Epithelial cell of esophagus (primary cell): ENCODE results near the gene PIK3R1.
A peak's percentile ranks its signal among the peaks of the same experiment; 100 is the strongest.

Experiments used
- DNase-seq: peaks from one replicate; pipeline ENCODE4 v3.0.0; 2010; ENCODE audit warnings: low read depth
- H3K4me3 ChIP-seq: 2 replicates; pipeline ENCODE4 v1.5.1; 2011; ENCODE audit warnings: mild to moderate bottlenecking, low read length, control low read depth
- TF ChIP-seq, protein P1 (sequence below): IDR thresholded peaks from 2 replicates; pipeline ENCODE4 v1.5.1; 2011; ENCODE audit warnings: low read depth, mild to moderate bottlenecking, low read length, control low read depth, inconsistent platforms; ENCODE audit not compliant: insufficient read depth; ENCODE audit errors: missing control alignments

Gene PIK3R1

DNA sequence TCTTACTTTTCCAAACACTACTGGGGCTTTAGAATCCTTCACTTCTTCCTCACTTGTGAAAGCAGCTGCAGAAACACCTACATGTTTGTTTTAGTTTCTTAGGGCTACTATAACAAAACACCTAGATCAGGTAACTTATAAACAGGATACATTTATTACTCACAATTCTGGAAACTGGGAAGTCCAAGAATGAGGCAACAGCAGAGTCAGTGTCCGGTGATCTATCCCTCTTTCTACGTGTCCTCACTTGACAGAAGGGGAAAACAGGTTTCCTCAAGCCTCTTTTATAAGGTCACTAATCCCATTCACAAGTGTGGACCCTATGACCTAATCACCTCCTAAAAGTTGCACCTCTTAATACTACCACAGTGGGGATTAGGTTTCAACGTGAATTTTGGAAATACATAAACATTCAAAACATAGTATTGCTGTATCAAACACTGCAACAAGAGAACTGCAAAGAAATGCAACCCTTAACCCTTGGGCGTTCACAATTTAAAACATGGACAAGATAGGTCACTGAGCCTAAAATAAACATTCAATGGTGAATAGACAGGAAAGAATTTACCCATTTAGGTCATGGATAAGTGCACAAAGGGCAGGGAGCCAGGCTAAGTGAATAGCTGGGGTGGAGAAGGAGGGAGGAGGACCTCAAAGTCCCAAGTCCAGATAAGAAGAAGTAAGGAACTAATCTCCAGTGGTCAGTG is 104.3 kb downstream of the PIK3R1 start:
- TF ChIP-seq, protein P1, sequence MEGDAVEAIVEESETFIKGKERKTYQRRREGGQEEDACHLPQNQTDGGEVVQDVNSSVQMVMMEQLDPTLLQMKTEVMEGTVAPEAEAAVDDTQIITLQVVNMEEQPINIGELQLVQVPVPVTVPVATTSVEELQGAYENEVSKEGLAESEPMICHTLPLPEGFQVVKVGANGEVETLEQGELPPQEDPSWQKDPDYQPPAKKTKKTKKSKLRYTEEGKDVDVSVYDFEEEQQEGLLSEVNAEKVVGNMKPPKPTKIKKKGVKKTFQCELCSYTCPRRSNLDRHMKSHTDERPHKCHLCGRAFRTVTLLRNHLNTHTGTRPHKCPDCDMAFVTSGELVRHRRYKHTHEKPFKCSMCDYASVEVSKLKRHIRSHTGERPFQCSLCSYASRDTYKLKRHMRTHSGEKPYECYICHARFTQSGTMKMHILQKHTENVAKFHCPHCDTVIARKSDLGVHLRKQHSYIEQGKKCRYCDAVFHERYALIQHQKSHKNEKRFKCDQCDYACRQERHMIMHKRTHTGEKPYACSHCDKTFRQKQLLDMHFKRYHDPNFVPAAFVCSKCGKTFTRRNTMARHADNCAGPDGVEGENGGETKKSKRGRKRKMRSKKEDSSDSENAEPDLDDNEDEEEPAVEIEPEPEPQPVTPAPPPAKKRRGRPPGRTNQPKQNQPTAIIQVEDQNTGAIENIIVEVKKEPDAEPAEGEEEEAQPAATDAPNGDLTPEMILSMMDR: no peak
- DNase-seq: peak; percentile 87
- no peak overlapping the region for H3K4me3 ChIP-seq

DNA sequence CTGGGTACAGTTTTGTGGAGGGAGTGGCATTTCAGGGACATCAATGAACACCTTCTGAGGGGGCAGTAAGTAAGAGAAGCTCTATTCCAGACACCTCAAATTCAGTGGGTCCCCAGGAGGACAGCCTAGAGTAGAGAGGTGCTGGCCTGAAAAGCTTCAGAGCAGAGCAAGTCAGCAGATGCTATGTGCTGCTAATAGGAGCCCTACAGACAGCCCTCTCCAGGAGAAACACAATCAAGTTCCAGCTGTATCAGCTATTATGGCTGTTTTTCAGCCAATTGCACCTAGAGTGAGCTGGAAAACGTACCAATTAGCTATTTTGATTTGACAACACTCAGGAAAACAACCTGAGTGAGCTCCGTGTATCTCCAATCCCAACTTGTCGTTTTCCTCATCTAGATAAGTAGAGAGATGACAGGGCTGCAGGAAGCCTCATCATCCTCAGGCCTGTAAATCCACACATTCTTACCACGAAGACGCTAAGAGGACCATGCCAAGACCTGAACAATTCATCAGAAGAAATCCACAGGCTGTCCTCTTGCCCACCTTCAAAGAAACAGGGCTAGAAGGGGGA is 104.9 kb downstream of the PIK3R1 start:
- H3K4me3 ChIP-seq: no peak overlapping the region
- TF ChIP-seq, protein P1: no peak
- DNase-seq: no peak

DNA sequence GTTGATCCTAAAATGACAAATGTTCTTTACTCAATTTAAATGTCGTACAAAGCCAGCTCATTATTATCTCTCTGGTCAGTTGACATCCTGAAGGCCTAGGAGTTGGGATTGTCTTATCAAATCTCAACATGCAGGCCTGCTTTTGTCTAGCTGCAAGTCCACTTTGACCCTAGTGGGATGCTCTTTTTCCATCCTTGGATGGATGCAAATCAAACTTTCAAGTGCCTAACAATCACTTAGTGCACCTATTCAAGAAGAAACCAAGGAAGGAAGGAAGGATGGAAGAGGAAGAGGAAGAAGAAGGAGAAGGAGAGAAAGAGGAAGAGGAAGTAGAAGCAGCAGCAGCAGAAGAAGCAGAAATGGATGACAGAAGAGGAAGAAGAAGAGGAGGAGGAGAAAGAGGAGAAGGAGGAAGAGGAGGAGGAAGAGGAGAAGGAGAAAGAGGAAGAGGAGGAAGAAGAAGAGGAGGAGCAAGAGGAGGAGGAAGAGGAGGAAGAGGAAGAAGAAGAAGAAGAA is 109.6 kb downstream of the PIK3R1 start:
- TF ChIP-seq, protein P1: no peak
- DNase-seq: no peak
- H3K4me3 ChIP-seq: no peak overlapping the region

DNA sequence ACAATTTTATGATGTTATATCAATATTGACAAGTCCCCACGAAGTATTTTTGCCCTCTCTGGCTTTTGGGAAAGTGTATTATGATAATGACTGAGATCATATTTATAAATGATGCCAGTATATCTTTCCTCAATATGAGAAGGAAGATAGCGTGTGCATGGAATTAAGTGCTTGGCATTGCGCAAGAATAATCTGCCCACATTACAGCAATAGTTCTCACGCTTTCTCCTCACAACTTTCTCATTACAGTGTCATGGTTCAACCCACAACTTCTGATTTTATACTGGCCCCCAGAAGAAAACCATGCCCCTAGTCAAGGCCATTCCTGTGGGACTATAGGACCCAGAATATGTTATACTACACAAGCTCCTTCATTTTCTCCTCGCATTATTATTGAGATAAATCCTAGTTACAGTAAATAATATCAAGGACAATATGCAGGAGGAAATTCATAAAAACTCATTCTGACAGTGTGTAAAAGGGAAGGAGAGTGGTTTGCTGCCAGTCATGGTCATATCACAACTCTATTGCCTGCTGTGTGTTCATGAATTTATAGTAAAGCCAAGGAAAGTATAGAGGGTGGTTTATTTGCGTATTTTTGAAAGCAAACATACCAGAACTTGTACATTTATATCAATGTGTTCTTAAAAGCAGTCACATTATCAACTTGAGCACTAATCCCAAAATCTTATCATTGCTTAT is 114.1 kb downstream of the PIK3R1 start:
- TF ChIP-seq, protein P1: no peak

DNA sequence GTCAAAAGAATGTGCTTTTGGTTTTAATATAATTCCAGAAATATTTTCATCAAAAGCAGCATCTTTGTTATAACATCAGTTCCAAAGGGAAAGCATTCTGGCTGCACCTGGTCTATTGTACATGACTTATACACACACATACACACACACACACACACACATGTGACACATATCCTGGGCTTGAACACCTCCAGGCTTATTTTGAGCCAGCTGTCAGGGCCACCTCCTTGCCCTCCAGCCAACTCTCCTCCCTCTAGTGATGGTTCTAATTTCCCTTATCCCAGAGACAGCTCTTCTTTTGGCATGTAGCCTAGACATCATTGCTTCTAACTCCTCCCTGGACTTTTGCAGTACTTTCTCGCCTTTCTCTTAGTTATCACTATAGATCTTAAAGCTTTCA is 115.0 kb downstream of the PIK3R1 start:
- peak; percentile 44 for DNase-seq
- TF ChIP-seq, protein P1: no peak
- H3K4me3 ChIP-seq: no peak overlapping the region

More for the DNA sequence above, 114.1 kb downstream of the PIK3R1 start:
- no peak overlapping the region for H3K4me3 ChIP-seq
- DNase-seq: no peak

DNA sequence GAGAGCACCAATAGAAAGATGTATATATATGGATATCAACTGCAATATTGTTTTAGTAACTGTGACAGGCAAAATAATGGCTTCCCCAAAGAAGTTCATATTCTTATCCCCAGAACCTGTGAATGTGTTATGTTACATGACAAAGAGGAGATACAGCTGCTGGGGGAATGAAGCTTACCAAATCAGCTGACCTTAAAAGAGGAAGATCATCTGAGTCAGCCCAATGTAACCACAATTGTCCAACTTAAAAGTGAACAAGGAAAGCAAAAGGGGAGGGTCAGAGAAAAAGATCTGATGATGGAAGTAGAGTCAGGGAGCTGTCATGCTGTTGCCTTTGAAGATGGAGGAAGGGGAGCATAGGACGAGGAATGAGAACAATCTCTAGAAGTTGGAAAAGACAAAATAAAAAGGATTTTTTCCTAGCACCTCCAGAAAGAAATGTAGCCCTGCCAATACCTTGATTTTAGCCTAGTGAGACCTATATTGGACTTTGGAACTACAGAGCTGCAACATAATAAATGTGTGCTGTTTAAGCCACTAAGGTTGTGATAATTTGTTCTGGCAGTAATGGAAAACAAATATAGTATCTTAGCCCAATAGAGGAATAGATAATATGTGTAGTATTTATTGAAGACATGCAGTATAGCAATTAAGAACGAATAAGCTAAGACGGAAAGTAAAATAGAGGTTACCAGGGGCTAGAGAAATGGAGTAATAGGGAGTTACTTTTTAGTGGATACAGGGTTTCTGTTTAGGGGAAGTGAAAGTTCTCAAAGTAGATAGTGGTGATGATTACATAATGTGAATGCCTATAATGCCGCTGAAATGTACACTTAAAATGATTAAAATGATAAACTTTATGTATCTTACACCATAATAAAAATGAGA is 115.9 kb downstream of the PIK3R1 start:
- TF ChIP-seq, protein P1: no peak
- DNase-seq: peak; percentile 42
- no peak overlapping the region for H3K4me3 ChIP-seq
